Measurements from ENCODE around the gene KCNF1.

- TF ChIP-seq CTCF (IDR thresholded peaks at IDR 0.05), result no peak
- TF ChIP-seq POLR2A (IDR thresholded peaks at IDR 0.05), result no peak
These were observed 12.2 kb downstream of the KCNF1 start for GRCh38 chr2:10923965-10924364.
